Choroid plexus epithelial cell (primary cell): ENCODE results near the gene MTCL3.

ENCODE experiments used
- DNase-seq: peaks from one replicate; pipeline ENCODE4 v3.0.0-alpha.2; 2010; ENCODE audit warnings: low read depth
- H3K4me3 ChIP-seq: 2 replicates; pipeline ENCODE4 v1.5.1; 2011; ENCODE audit warnings: low read depth, mild to moderate bottlenecking, control low read depth, low read length, moderate library complexity
- CTCF ChIP-seq: conservative IDR thresholded peaks from 2 replicates; pipeline ENCODE4 v1.5.1; 2011; ENCODE audit warnings: low read depth, mild to moderate bottlenecking, control low read depth, inconsistent platforms, low read length, moderate library complexity

The MTCL3 gene

DNA sequence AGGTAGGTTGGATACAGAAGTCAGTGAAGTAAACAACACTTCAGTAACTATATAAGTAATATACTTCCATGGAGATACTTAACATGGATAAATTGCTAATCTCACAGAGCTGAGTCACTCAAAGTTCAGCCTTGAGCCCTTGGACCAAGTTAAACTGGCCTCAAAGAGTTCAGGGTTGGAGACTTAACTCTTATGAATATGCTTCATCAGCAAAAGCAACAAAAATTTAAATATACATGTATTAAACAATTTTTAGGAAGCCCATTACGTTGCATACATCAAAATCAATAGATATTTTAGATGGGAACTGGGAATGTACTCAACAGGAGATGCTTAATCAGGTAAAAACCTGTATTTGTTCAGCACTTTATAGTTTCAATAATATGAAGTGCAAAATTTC, 12.2 kb downstream of the MTCL3 start:
- no peak for DNase-seq
- no peak overlapping the region for H3K4me3 ChIP-seq
- TF ChIP-seq CTCF, result no peak

DNA sequence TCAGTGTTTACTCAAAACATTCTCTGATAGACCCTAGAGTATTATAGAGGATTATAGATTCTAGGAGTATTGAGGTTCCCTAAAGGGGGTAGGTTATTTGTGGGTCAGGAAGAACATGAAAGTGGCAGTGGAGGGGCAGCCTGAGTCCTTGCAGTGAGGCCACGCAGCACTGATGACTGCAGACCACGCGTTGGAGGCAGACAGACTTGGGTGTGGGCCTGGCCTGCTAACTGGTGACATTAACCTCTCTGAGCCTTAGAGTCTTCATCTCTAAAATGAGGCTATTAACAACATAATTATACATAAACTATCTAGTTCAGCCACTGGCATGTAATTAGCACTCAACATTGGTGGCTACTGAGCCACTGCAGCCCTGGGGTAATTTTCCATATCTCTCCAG, 16.1 kb downstream of the MTCL3 start:
- no peak overlapping the region for H3K4me3 ChIP-seq
- TF ChIP-seq CTCF, result no peak
- no peak for DNase-seq

DNA sequence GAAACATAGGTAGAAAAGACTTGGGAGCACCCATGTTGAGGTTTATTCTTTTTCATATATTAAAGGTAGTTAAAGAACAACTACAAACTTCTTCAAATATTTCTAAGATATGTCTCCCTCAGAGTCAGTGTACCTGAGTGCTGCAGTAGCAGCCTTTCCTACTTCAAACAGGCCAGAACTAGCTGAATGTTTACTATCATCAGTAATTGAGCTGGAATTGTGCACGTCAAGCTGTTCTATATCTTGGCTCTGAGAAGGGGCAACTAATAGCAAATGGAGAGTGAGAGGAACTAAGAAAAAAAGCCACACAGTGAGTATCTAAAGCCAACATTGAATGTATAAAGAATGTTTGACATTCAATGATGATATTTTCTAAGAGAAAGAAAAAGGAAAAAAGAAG, 21.7 kb downstream of the MTCL3 start:
- no peak for TF ChIP-seq CTCF
- H3K4me3 ChIP-seq, result no peak overlapping the region
- DNase-seq, result no peak

- no peak overlapping the region for H3K4me3 ChIP-seq
- peak; percentile 69 for DNase-seq
- no peak for TF ChIP-seq CTCF
Observed at GRCh38 chr6:127496471-127496870, 22.7 kb downstream of the MTCL3 start.

DNA sequence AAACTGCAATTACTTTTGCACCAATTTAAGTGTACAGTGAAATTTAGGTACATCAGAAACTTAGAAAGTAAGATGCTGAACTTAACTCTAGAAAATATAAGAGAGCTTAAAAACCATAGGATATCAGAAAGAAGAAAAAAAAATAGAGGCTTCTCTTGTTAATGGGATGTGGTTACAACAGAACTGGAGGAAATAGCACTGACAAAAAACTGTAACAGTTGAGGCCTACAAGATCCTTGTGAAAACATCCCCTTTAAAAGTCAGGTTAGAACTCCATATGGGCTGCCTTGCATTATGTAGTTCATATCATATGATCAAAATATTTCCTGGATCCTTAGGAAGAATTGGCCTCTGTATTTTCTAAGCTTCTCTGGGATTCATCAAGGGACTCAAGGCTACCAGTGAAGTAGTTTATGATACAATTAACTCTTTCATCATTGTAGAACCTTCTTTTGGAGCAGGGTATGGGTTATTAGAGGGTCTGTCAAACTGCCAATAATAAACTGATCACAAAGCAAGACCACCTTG, 24.8 kb downstream of the MTCL3 start:
- no peak for TF ChIP-seq CTCF
- no peak for DNase-seq

DNA sequence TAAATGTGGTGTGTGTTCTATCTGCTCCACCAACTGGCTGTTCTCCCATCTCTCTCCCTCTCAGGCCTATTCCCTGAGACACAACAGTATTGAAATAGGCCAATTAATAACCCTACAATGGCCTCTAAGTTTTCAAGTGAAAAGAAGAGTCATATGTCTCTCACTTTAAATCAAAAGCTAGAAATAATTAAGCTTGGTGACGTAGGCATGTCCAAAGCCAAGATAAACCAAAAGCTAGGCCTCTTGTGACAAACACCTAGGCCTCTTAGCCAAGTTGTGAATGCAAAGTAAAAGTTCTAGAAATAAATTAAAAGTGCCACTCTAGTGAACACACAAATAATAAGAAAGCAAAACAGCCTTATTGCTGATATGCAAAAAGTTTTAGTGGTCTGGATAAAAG, 29.9 kb downstream of the MTCL3 start:
- no peak for DNase-seq
- TF ChIP-seq CTCF, result no peak
- H3K4me3 ChIP-seq, result no peak overlapping the region

More for the DNA sequence above, 24.8 kb downstream of the MTCL3 start:
- H3K4me3 ChIP-seq, result no peak overlapping the region

DNA sequence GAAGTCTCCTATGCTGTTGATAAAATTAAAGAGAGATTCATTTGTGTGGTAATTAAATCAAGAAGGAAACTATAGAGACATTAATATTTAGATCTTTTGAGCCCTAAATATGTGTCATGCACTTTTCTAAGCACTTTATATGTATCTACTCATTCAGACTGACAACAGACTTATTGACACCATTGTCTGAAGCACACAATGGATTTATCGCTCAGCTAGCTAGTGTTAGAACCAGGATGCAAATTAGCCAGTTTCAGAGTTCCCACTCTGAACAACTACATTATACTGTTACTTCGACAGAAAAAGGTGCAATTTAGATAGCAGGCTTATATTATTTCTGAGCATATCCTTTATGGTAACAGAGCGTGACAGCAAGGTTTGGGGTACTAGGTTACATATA, 32.2 kb downstream of the MTCL3 start:
- no peak for DNase-seq
- no peak for TF ChIP-seq CTCF

More for the DNA sequence above, 32.2 kb downstream of the MTCL3 start:
- no peak overlapping the region for H3K4me3 ChIP-seq
